Measurements from ENCODE around the gene TOB1.

Gene TOB1

DNA sequence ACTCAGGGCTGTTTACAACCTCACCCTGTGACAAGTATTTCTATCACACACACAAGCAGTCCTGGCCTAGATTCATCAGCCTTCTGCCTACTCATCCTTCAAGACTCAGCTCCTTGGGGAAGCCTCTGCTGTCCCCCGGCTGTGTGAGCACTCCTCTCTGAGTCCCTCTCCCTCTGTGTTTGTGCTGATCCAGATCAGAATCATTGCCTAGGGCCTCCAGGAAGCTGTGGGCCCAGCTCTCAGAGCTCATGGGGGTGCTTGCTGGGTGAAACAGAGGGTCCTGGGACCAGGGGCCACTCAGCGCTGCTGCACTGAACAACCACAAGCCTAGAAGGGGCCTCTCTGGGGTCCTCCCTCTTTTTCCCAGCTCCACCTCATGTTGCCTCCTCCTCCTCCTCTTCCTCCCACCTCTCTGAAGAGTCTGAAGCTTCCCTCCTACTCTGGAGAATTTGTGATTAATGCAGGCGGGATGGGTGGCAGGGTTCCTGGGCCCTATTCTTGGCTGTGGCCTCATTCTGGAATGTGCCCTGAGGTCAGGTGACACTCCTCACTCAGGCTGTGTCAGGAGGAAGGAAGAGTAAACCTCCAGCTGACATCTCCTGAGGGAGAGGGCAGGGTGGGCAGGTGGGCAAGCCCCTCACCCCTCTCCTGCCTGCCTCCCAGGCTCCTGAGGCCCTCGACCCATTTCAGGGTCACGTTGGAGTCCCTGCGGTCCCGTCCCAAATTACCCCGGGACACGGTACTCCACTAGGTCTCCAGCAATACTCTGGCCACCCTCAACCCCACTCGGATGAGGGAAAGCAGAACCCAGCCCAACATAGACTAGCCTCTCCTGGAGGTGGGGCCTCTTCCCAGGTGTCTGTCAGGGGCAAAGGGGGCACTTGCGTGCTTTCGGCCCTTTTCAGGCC lies 20.7 kb downstream of the TOB1 start:
- DNase-seq, result peak; percentile 38

DNA sequence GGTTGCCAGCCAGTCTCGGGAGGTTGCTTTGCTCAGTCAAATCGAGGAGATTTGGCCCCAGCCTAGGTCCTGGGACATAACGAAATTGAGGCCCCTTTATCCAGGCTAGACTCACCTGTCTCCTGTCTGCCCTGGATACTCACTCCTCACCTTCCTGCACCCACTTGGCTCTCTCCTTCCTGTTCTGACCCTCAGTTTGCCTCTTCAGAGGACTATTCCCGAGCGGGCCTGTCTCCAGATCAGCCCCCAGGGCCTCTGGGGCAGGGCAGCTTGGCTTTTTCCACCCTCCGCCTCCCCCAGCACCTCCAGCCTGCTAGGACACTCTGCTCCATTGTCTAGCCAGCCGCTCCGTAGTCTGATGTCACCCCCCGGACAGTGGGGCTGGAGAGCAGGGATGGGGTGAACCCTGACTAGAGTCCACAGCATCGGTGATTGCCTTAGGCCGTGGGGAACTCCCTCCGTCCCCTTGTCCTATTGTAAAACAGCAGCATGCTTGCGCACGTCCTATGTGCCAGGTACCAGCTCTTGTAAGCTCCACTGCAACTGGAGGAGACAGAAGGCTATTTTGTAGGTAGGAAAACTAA lies 21.9 kb downstream of the TOB1 start:
- DNase-seq, result no peak

DNA sequence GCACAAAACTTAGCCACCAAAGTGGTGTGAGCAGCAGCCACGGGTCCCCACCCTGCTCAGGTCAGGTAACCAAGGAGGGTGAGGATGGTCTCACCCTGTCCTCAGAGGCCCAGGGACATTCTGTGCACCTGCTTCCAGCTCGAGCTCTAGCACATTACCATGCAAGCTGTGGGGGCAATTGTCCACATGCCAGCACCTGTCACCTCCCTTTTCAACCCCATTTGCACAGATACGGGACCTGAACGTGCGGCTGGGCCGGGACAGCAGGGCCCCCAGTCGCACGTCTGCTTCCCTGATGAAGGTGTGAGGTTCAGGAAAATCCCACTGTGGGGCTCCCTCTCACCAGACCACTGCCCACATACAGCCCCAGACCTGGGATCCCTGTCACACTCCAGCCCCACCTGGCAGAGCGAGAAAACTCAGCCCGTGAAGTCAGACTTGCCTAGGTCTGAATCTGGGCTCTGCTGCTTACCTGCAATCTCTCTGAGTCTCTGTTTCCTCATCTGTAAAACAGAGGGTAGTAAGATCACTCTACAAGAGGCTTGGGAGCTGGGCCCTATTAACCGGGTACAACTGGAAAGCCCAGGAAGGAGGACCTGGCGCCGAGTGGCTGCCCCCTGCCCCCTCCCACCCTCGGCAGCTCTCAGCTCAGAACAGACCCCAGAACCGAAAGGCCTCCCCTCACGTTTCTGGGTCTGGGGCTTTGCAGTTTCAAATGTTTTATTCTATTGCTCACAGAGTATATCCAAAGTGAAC lies 22.8 kb downstream of the TOB1 start:
- DNase-seq, result no peak

GRCh38 chr17:50842506-50843149 lies 23.5 kb downstream of the TOB1 start:
- DNase-seq, result no peak

DNA sequence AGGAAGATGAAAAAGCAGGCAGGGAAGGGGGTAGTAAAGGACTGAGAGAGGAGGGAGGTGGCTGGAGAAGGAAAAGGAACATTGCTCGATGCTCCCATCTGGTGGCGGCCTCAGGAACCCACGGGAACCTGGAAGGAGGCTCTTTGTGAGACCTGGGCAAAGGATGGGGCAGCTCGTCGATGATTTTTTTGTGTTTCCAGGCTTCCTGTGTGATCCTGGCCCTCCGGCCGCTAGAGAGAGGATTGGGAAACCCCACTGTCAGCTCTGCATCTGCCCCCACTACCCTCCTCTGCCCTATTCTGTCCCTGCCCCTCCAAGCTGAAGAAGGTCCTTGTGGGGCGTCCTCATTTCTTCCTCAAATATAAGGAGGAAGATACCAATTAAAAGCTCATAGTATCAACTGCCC lies 24.2 kb downstream of the TOB1 start:
- peak; percentile 65 for DNase-seq

- no peak for DNase-seq
Measured at GRCh38 chr17:50841277-50841948, 24.7 kb downstream of the TOB1 start.

DNA sequence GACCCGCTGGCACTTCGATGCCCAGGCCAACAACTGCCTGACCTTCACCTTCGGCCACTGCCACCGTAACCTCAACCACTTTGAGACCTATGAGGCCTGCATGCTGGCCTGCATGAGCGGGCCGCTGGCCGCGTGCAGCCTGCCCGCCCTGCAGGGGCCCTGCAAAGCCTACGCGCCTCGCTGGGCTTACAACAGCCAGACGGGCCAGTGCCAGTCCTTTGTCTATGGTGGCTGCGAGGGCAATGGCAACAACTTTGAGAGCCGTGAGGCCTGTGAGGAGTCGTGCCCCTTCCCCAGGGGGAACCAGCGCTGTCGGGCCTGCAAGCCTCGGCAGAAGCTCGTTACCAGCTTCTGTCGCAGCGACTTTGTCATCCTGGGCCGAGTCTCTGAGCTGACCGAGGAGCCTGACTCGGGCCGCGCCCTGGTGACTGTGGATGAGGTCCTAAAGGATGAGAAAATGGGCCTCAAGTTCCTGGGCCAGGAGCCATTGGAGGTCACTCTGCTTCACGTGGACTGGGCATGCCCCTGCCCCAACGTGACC lies 25.8 kb downstream of the TOB1 start:
- no peak for DNase-seq

DNA sequence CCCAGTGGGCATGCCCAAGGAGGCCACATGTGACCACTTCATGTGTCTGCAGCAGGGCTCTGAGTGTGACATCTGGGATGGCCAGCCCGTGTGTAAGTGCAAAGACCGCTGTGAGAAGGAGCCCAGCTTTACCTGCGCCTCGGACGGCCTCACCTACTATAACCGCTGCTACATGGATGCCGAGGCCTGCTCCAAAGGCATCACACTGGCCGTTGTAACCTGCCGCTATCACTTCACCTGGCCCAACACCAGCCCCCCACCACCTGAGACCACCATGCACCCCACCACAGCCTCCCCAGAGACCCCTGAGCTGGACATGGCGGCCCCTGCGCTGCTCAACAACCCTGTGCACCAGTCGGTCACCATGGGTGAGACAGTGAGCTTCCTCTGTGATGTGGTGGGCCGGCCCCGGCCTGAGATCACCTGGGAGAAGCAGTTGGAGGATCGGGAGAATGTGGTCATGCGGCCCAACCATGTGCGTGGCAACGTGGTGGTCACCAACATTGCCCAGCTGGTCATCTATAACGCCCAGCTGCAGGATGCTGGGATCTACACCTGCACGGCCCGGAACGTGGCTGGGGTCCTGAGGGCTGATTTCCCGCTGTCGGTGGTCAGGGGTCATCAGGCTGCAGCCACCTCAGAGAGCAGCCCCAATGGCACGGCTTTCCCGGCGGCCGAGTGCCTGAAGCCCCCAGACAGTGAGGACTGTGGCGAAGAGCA lies 26.4 kb downstream of the TOB1 start:
- DNase-seq, result no peak

- DNase-seq, result no peak
Measured at GRCh38 chr17:50837980-50838954, 27.9 kb downstream of the TOB1 start.

DNA sequence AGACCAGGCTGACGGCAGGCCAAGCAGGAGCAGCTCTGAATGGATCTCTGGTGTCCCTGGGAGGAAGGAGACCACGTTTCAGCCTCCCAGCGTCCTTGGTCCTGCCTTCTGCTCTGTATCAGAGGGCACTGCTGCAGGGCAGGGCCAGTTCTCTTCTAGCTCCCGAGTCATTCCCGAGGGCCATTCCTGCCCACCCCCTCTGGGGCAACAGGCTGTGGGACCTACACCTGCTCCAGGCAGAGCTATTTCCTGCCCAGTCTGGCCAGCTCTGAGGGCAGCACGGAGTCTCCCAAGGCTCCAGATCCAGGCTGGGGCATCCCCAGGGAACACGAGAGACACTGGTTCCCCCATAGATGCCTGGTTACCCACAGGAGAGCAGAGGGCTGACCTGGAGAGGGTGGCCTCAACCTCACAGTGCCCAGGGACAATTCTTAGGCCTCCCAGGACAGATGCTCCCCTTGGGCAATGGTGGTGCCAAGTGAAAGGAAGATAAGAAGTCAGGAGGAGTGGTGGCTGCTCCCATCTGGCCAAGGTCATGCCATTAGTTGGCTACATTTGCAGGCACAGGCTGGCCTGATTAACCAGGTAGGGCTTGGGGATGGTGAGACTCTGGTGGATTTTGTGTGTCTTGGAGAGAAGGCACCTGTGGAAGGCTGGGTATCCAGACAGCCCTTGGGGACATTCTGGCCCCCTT lies 28.7 kb downstream of the TOB1 start:
- DNase-seq, result no peak

- no peak for DNase-seq
Measured at GRCh38 chr17:50836826-50837225, 29.3 kb downstream of the TOB1 start.

GRCh38 chr17:50835301-50836234 lies 30.6 kb downstream of the TOB1 start, which contains the start of gene WFIKKN2:
Gene WFIKKN2 (plus strand): TSS chr17:50835586. CDS start chr17:50835938, 352 bp downstream.
- DNase-seq, result no peak

DNA sequence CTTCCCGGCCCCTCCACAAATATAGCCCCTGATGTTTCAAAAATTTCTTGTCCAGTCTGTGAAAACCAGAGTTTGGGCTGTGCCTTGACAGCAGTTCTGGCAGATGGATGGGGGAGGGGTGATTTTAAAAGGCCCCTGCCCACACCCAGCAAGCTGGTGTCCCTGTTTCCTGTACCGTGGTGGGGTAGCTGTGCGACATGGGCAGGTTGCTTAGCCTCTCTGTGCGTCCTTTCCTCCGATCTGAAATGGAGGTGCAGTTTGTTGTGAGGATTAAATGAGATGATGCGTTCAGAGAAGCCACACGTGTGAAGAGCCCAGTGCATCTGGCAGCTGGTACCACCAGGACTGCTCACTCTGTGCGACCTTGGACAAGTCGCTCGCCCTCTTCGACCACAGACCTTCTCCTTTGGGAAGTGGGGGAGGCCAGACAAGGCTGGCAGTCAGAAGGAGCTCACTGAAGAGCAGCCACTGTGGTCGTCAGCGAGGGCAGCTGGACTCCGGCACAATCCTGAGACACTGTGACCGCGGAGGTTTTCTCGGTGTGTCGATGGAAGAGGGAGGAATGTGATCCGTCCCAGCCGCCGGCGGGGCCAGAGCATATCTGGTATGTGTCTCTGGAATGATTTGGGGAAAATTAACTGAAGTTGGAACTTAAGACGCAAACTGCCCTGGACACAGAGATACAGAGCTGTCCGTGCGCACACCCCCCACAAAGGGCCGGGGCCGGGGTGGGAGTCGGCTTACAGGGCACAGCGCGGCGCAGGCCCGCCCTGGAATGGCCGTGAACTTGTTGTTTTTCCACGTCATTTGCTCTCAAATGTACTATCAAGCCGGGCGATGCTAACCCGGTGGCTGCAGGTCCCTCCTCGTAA lies 31.5 kb downstream of the TOB1 start:
- DNase-seq, result no peak

DNA sequence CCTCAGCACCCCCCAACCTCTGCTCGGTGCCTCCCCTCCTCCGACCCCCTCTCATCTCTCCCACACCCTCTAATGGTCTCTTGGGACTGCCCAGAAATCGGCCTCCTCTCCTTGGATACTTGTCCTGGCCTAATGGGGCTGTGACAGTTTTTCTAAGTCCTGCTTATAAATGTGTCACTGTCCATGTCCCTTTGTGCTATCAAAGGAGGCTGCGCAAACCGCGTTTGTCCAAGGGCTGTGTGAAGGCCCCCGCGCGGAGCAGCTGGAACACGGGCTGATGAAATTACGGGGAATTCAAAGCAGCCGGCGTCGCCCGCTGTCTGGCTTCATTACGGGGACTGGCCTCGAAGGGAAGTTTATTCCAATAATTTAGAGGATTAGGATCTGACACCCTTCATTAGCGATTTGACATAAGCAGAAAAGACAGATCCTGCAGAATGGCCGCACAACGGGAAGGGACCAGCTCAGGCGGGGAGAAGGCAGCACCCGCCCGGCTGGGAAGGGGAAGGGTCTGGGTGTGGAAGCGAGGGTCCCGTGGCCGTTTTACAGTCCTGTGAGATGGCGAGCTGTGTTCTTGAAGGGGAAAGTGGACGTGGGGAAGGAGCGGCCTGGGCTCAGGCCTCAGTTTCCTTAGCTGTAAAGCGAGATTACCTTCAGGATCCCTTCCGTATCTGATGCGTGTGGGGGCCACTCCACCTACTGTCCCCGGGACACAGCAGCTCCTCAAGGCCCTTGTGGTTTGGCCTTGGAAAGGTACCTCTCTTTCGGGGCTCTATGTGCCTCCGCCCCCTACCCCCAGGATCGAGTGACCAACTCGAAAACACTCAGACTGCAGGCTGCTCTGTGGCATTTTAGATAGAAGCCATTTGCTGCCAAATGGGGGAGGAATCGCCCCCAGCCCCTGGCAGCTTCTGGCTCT lies 32.4 kb downstream of the TOB1 start:
- no peak for DNase-seq

DNA sequence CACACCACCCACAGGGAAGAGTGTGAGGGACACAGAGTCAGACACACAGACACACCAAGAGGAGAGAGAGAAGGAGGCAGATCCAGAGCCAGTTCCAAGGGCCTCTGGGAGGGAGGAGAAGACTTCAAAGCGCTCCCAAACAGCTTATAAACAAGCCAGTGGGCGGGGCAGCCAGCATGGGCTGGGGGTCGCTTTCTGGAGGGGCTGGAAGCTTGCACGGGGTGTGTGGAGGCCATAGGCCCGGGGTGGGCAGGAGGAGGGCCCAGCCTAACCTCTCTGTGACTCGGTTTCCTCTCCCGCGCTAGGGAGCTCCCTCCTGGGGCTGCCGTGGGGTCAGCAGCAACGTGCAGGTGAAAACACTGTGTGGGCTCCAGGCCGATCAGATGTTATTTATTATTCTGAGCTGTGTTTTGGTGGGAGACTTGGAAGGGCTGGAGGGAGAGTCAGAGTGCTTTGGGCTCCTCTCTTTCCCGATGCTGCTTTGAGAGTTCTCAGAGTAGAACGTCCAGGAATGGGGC lies 33.2 kb downstream of the TOB1 start:
- DNase-seq, result no peak
